ENCODE results near the gene EDA.

DNA sequence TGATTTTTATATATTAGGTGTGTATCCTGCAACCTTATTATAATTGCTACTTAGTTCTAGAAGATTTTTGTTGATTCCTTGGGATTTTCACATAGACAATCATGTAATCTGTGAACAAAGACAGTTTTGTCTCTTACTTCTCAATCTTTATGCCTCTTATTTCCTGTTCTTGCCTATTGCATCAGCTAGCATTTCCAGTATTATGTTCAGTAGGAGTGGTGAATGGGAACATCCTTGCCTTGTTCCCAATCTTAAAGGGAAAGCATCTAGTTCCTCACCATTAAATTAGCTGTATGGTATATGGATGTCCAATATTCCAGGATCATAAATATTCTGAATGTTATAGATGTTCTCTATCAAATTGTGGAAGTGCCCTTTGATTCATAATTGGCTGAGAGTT, 392.0 kb downstream of the EDA start:
- TF ChIP-seq POLR2AphosphoS5 (IDR thresholded peaks at IDR 0.05): no peak
- TF ChIP-seq, protein P1, sequence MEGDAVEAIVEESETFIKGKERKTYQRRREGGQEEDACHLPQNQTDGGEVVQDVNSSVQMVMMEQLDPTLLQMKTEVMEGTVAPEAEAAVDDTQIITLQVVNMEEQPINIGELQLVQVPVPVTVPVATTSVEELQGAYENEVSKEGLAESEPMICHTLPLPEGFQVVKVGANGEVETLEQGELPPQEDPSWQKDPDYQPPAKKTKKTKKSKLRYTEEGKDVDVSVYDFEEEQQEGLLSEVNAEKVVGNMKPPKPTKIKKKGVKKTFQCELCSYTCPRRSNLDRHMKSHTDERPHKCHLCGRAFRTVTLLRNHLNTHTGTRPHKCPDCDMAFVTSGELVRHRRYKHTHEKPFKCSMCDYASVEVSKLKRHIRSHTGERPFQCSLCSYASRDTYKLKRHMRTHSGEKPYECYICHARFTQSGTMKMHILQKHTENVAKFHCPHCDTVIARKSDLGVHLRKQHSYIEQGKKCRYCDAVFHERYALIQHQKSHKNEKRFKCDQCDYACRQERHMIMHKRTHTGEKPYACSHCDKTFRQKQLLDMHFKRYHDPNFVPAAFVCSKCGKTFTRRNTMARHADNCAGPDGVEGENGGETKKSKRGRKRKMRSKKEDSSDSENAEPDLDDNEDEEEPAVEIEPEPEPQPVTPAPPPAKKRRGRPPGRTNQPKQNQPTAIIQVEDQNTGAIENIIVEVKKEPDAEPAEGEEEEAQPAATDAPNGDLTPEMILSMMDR (IDR thresholded peaks at IDR 0.05): no peak
